ENCODE data around the gene TC2N. TPM values are rescaled to one million over a fixed set of nuclear protein-coding genes. Genes with fewer than 3 reads are reported as not detected.

Gene TC2N
- polyA plus RNA-seq, 1 experiment = 0.10 TPM

DNA sequence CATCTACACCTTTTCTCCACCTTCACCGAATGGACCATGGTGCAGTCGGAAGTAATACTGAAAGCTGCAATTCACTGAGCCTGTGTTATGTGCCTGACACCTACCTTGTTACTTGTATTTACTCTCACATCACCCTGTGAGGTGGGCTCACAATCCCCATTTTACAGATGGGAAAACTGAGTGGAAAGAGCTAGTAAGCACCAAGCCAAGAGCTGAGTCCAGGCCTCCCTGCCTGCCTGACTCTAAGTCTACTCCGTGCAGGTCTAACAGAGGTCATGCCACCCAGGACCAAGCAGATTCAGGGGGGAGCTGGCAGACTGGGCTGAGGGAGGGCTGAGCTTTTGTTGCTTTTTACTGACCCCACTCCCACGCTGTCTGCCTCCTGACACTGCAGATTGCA is 29.1 kb upstream of the TC2N start:
- POLR2A ChIA-PET = no interaction called here
- no peak for DNase-seq (ENCODE audit: low read depth, low spot score)
- no peaks in the 10 kb centered on the region for H3K9me3 ChIP-seq (ENCODE audit: control insufficient read depth, insufficient read depth, low read length)
- no peak overlapping the region for H3K27ac ChIP-seq (ENCODE audit: low read depth, low read length)
- TF ChIP-seq, protein P1, sequence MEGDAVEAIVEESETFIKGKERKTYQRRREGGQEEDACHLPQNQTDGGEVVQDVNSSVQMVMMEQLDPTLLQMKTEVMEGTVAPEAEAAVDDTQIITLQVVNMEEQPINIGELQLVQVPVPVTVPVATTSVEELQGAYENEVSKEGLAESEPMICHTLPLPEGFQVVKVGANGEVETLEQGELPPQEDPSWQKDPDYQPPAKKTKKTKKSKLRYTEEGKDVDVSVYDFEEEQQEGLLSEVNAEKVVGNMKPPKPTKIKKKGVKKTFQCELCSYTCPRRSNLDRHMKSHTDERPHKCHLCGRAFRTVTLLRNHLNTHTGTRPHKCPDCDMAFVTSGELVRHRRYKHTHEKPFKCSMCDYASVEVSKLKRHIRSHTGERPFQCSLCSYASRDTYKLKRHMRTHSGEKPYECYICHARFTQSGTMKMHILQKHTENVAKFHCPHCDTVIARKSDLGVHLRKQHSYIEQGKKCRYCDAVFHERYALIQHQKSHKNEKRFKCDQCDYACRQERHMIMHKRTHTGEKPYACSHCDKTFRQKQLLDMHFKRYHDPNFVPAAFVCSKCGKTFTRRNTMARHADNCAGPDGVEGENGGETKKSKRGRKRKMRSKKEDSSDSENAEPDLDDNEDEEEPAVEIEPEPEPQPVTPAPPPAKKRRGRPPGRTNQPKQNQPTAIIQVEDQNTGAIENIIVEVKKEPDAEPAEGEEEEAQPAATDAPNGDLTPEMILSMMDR (IDR thresholded peaks at IDR 0.05; ENCODE audit: low read depth, low read length) = no peak
- CTCF ChIA-PET = interaction anchor here (0.7 to 1.2 kb wide), 2 partner anchors 100 kb away, joined by 4 read pairs; no protein-coding TSS in a partner anchor
- no peaks in the 10 kb centered on the region for H3K27me3 ChIP-seq (ENCODE audit: control insufficient read depth, insufficient read depth, low read length)
- no peak overlapping the region for H3K4me3 ChIP-seq (ENCODE audit: low read depth, low read length)

DNA sequence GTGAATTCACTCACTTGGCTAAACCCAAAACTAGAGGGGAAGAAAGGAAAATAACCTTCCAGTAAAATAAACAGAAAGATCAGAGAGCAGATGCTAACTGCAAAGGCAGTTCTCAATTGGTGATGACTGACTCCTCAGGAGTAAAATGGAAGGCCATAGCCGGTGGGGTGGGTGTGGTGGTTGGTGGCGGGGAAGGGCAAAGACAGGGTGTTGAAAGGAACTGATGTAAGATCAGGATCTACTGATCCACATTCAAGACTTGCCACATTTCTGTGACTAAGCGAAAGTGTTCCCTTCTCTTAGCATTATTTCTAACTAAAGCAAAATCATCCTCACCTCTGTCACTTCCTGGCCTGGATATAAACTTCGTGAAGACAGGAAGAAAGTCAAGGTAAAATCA is 26.3 kb upstream of the TC2N start:
- CTCF ChIA-PET = interaction anchor here (0.7 to 1.0 kb wide), 3 partner anchors 8 to 103 kb away, joined by 3 to 4 read pairs (median 3); no protein-coding TSS in a partner anchor
- TF ChIP-seq, protein P1 (IDR thresholded peaks at IDR 0.05; ENCODE audit: low read depth, low read length) = no peak
- DNase-seq (ENCODE audit: low read depth, low spot score) = no peak

DNA sequence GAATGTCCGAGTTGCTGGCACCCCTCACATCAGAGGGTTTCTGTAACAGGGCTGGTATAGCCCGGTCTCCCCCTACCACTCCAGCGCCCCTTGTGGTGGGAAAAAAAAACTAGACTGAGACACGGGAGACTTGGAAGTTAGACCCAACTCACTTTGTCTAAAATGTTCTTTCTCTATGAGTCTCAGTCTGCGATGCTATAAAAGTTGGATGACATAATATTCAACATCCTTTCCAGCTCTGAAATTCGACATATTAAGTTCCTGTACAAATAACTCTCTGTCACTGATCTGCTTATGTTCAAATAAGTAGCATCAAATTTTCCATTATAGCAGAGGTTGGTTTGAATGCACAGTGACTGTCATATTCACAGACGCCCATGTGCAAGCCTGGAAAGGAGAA is 25.7 kb upstream of the TC2N start:
- TF ChIP-seq, protein P1 (IDR thresholded peaks at IDR 0.05; ENCODE audit: low read depth, low read length) = peak; percentile 50
- POLR2A ChIA-PET = no interaction called here
- Histone ChIP-seq H3K27me3 (ENCODE audit: control insufficient read depth, insufficient read depth, low read length) (no peaks in the 10 kb centered on the region), H3K27ac (ENCODE audit: low read depth, low read length) (no peak overlapping the region), H3K4me3 (ENCODE audit: low read depth, low read length) (no peak overlapping the region), H3K9me3 (ENCODE audit: control insufficient read depth, insufficient read depth, low read length) (no peaks in the 10 kb centered on the region)
- no peak for DNase-seq (ENCODE audit: low read depth, low spot score)
- CTCF ChIA-PET = interaction anchor here (0.6 to 1.9 kb wide), 5 partner anchors 8 to 104 kb away, joined by 3 to 7 read pairs (median 3); no protein-coding TSS in a partner anchor

More for the DNA sequence above, 26.3 kb upstream of the TC2N start:
- H3K9me3 ChIP-seq (ENCODE audit: control insufficient read depth, insufficient read depth, low read length) = no peaks in the 10 kb centered on the region
- H3K27me3 ChIP-seq (ENCODE audit: control insufficient read depth, insufficient read depth, low read length) = no peaks in the 10 kb centered on the region
- POLR2A ChIA-PET = no interaction called here
- no peak overlapping the region for H3K27ac ChIP-seq (ENCODE audit: low read depth, low read length)
- H3K4me3 ChIP-seq (ENCODE audit: low read depth, low read length) = no peak overlapping the region

DNA sequence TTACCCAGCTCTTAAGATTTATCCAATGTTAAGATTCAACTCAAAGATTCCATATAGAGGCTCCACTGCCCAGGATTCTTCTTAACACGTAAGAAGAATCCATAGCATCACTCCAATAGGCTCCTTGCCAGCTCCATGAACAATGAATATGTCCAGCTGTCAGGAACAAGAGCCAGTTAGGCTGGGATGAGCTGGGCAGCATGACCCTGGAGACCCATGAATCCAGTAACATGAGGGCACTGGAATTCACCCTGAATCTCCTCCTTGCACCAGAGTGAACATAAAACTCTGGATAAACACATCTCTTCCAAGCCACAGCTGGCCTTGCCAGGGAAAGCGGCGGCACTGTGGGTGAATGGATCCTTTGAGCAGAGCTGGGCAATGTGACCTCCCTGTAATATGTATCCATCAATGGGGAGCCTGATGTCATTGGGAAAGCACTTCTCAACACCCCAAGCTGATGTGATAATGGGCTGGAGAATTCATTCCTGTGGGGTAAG is 24.4 kb upstream of the TC2N start:
- POLR2A ChIA-PET = interaction anchor here (0.6 kb wide), 1 partner anchor 27 kb away, joined by 10 read pairs; no protein-coding TSS in a partner anchor
- H3K27me3 ChIP-seq (ENCODE audit: control insufficient read depth, insufficient read depth, low read length) = no peaks in the 10 kb centered on the region
- CTCF ChIA-PET = interaction anchor here (1.9 kb wide), 1 partner anchor 105 kb away, joined by 7 read pairs; no protein-coding TSS in a partner anchor
- TF ChIP-seq, protein P1 (IDR thresholded peaks at IDR 0.05; ENCODE audit: low read depth, low read length) = no peak
- H3K9me3 ChIP-seq (ENCODE audit: control insufficient read depth, insufficient read depth, low read length) = no peaks in the 10 kb centered on the region
- H3K4me3 ChIP-seq (ENCODE audit: low read depth, low read length) = no peak overlapping the region
- DNase-seq (ENCODE audit: low read depth, low spot score) = no peak
- H3K27ac ChIP-seq (ENCODE audit: low read depth, low read length) = no peak overlapping the region

DNA sequence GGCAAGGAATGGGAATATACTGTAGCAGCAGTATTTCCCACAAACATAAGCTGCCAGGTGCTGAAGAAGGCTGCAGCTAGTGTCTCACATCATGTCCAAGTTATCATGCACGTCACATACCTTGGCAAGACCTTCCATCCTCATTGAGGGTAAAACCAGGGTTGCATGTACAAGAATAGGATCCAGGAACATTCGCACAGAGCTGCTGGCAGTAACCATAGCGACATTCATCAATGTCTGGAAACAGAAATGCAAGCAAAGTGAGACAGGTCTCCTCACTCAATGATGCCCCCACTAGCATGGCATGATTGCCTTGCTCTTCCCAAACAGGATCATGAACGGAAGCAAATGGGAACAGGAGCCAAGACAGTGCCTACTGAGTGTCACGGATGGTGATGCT is 23.8 kb upstream of the TC2N start:
- Histone ChIP-seq H3K27ac (ENCODE audit: low read depth, low read length) (no peak overlapping the region), H3K9me3 (ENCODE audit: control insufficient read depth, insufficient read depth, low read length) (no peaks in the 10 kb centered on the region), H3K4me3 (ENCODE audit: low read depth, low read length) (no peak overlapping the region), H3K27me3 (ENCODE audit: control insufficient read depth, insufficient read depth, low read length) (no peaks in the 10 kb centered on the region)
- ChIA-PET POLR2A (interaction anchor here (0.6 kb wide), 1 partner anchor 26 kb away, joined by 10 read pairs; no protein-coding TSS in a partner anchor), CTCF (interaction anchor here (1.9 kb wide), 1 partner anchor 106 kb away, joined by 7 read pairs; no protein-coding TSS in a partner anchor)
- TF ChIP-seq, protein P1 (IDR thresholded peaks at IDR 0.05; ENCODE audit: low read depth, low read length) = no peak
- DNase-seq (ENCODE audit: low read depth, low spot score) = no peak

All from AG04450 (cell line).